IPS DF 4.7 (cell line): Measurements from ENCODE around the gene EZH2.

ENCODE experiments used
- DNase-seq: peaks from one replicate; pipeline ENCODE4 v3.0.0-alpha.2; 2013; ENCODE audit warnings: low spot score; ENCODE audit errors: extremely low read depth

Gene EZH2

DNA sequence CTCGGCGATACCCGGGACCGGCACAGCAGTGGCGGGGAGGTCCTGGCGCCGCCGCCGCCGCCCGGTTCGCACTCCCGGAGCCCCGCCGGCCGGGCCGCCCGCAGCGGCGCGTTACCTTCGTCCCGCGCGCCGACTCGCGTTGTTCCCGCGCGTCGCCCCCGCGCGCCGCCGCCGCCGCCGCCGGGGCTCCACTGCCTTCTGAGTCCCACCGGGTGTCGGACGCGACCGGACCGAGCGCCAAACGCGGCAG is at the start of gene EZH2:
Gene EZH2 (minus strand): TSS at position 243 of the 250 bp plus-strand sequence. CDS start 36,993 bp downstream, outside the sequence.
- DNase-seq = no peak

DNA sequence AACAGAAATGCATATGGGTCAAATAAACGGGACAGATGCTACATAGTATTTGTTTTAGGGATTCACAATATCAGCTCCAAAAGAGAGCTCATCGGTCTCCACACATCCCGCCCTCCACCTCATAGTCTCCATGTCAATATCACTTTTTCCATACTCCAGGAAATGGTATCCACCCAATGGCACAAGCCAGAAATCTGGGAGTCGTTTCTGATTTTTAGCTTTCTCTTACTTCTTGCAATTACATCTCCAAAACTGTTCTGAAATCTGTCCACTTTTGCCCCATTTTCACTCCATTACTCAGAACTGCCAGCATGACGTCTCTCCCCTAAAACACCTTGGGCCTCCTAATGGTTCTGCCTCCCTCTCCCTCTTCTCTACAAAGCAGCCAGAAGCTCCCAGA is 47.4 kb upstream of the EZH2 start:
- DNase-seq = no peak

DNA sequence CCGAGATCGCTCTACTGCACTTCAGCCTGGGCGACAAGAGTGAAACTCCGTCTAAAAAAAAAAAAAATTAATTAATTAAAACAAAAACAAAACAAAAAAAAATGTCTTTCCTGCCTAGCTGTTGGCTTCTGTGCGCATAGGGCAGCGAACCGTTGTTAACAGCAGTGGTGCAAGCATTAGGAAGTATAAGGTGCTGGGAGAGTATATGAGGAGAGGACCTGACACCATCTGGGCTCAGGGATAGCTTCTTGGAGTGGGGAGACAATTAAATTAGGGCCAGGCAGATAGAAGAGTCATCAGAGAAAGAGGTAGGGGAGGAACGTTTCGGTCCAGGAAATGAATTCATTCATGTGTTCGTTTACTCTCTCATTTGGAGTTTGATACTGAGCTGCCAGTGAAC is 46.2 kb upstream of the EZH2 start:
- no peak for DNase-seq

DNA sequence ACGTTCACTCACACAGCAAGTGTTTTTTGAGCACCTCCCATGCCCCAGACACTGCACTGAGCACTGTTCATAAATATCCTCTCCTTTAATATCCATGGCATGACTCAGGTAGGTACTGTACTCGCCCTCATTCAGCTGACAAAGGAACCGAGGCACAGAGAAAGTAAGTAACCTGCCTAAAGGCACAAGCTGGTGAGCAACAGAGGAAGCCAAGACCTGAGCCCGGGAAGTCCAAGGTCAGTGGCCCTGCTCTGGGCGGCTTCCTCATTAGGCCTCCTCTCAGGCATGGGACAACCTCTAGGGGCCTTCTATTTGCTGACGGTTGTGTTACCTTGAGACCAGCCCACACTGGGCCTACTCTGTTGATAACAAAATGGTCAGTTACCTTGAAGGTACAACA is 45.1 kb upstream of the EZH2 start:
- DNase-seq = no peak

DNA sequence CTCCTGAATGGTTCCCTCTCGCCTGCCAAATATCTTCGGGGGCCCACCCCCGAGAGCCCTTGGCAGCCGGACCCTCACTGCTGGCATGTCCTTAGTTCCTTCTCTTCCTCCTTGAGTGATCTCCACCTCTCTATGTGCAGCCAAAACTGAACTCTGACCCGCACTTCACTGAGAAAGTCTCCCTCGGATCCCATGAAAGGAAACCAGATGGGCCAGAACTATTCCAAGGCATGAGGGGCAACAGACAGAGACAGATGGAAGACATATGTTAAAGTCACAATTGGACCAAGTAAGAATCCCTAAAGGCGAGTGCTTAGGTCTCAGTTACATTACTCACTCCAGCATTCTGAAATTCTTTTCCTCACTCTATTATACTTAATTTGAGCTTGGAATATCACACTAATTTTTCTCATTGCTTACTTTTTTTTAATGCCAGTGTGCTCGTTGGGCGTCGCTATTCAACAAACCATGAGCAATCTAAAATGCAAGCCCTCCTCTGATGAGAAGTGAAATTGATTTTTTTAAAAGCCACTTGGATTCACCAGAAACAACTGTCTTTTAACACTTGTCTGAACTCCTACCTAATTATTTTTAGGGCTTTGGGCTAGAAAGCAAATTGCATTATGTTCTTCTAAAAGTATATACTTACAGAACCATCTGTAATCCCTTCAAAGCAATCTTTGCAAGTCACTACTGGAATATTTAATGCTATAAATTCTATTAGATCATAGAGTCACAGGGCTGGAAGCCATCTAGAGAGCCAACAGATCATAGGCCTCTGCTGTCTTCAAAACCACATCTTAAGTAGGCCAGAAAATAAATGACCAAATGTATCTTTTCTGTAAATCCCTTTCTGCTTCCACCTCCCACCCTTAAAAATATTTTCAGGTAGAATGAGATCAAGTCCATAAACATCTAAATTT is 43.3 kb upstream of the EZH2 start:
- no peak for DNase-seq

DNA sequence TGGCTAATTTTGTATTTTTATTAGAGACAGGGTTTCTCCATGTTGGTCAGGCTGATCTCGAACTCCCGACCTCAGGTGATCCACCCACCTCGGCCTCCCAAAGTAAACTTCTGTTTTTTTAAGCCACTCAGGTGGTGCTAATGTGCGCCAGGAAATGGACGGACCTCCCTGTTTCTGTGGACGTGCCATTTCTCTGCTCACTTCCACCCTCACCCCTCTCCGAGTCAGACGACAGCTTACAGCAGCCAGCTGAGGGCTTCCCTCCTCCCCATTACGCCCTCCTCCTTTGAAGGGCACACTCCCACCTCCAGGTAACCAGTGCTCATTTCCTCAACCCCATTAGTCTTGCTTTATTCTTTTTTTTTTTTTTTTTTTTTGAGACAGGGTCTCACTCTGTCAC is 41.7 kb upstream of the EZH2 start:
- no peak for DNase-seq

DNA sequence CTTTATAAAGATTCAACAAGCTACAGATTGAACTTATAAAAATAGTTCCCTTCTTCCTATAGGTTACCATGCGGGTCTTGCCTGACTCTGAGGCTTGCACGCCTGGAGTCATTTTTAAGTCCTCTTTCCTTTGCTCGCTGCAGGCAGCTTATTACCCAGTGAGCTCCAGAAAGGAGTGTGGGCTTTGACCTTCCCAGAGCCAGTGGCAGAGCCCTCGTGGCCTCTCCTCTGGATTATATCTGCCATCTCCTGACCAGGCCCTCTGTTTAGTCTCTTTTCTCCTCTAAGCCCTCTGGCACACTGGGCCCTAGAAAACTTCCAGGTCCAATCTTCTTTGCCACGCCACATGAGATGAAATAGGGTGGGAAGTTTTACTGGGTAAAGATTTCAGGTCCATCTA is 39.9 kb upstream of the EZH2 start:
- DNase-seq = no peak

DNA sequence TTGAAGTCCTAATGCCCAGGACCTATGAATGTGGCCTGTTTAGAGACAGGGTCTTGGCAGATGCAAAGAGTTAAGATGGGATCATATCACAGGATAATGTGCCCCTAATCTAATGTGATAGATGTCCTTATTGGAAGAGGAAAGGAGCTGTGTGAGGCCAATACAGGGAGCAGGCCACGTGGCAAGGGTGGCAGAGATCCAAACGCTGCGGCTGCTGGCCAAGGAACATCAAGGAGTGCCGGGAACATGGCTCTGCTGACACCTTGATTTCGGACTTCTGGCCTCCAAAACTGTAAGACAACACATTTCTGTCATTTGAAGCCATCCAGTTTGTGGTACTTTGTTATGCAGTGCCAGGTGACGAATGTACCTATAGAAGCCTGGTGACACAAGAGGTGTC is 37.7 kb upstream of the EZH2 start:
- no peak for DNase-seq

DNA sequence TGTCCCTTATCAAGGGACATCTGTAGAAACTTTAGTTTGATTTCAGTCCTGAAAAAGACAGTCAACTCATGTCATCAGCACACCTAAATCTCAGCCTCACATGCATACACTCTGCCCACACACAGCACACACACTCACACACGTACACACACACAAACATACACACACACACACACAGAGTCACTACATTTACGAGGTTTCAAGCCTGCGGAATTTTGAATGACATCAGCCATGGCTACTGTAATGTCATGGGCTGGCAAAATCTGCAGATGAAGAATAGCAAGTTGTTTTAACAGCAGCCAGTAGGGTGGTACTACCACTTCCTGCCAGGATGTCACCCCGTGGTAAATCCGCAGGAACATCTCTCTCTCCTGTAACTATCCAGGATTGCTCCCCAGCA is 37.1 kb upstream of the EZH2 start:
- DNase-seq = no peak

DNA sequence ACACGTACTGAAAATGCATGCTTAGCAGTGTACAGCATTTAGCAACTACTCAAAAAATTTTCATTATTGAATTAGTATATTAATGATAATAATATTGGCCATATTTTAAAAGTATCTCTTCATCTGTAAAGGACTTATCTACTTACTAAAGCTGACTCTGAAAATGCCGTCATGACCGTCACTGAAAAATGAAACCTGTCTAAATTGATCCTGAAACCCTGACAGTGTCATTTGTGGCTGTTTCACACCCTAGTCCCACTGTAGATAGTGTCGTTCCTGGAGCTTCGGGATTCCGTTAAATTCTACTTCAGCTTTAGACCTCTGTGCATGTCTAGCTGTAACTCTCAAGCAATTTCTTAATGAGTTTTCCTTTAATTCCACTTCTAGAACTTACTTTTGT is 35.8 kb upstream of the EZH2 start:
- DNase-seq = no peak

DNA sequence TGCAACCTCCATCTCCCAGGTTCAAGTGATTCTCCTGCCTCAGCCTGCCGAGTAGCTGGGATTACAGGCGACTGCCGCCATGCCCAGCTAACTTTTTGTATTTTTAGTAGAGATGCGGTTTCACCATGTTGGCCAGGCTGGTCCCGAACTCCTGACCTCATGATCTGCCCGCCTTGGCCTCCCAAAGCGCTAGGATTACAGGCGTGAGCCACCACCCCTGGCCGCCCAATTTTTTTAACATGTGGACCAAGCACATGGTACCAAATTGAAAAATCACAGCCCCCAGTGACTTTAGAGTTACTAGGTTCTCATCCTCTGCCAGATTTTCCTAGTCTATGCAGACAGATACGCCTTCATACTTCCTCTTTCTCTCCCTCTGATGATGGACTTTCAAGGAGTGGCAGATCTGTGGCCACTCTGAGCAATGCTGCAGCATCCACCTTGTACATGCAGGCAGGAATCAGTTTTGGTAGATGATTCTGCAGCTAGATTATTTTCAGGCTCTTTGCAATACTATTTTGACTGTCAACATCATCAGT is 34.0 kb upstream of the EZH2 start:
- DNase-seq = no peak

DNA sequence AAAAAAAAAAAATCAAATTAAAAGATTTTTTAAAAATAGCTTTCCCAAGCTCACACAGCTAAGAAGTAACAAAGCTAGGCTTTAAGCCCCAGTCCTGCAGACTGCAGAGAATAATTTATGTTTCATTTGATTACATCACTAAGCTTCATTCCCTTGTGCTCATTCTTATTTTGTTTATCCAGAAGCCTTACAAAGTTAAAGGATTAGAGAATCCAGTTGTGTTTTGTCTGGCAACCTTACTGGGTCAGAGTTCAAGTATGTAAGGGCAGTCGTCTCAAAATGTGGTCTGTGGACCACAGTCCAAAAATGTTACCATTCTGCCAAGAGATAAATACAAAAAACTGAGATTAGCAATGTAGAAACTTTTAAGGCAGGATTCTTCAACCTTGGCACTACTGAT is 32.1 kb upstream of the EZH2 start:
- no peak for DNase-seq

DNA sequence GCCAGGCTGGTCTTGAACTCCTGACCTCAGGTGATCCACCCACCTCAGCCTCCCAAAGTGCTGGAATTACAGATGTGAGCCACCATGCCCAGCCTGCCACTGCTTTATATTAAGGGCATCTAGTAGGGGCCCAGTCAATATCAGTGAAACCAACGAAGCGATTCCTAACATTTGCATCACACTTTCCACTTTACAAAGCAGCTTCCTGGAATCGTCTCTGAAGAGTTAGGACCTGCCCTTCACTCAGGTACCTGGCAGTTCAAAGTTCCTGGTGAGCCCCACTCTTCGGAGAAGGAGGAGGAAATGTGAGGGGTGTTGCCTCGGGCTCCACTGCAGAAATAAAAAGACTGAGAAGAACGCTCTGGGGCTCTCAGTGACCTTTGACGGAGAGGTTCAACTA is 31.1 kb upstream of the EZH2 start:
- no peak for DNase-seq

DNA sequence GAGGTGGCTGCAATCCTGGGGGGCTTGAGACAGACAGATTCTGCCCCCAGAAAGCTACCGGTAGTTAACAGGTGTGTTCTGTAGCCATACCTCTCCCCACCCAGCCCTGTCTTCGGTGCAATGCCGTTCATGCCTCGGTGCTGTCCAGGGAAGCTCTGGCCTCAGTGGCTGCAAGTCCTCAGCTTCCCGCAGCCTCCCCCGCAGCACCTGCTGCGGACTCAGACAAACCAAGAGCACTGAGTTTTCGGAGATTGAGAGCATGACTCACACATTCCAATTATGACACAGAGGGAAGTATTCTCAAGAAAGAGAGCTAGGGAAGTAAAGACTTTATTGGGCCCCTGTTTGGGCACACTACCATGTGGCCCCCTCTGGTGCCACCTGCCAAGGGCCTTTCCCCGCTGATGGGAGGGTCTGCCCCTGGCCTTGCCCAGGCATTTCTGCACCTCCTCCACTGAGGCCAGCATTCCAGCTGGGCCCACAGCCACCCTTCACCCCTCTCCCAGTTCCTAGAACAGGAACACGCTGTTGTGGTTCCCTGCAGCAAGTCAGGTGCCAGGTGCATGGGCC is 30.2 kb upstream of the EZH2 start:
- no peak for DNase-seq

DNA sequence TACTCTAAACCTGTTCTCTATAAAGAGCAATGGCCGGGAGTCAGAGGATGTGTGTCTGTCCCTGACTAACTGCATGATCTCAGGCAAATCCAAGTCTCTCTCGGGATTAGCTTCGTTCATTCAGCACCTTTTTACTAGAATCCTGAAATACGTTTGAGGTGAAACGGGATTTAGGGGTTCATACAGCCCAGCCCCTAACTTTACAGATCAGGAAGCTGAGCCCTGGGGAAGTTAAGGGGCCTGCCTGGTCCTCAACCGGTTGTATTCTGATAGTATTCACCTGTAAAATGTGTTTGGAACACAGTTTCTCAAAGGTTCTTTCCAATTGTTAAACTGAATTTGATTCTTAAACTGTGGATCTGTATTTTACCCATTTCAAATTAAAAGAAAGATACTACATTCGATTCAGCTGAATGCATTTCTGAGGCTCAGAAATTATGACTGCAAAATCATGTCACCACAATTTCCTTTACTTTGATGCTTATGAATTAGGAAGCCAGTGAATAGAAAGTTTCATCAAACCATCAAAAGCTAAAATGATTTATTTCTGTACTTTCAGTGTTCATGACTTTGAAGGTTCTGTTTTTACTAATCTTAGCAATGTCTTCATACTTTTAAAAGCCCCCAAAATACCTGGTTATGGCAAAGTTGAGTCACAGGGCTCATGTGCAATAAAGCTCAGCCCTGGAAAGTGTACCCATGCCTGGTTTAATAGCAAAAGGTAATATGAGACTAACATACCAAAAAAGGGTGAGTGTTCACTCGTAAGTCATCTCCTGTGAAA is 28.9 kb upstream of the EZH2 start:
- no peak for DNase-seq

DNA sequence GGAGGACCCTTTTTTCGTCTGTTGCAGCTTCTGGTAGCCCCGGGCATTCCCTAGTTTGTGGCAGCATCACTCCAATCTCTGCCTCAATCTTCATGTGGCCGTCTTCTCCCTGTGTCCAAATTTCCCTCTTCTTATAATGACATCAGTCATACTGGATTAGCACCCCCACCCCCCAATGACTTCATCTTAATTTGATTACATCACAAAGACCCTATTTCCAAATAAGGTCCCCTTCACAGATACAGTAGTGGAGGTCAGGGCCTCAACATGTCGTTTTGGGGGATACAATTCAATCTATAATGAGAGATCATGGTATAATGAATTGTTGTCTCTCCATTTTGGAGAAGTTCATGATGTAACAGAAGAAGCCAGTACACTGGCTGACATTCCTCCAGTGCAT is 28.1 kb upstream of the EZH2 start:
- no peak for DNase-seq

DNA sequence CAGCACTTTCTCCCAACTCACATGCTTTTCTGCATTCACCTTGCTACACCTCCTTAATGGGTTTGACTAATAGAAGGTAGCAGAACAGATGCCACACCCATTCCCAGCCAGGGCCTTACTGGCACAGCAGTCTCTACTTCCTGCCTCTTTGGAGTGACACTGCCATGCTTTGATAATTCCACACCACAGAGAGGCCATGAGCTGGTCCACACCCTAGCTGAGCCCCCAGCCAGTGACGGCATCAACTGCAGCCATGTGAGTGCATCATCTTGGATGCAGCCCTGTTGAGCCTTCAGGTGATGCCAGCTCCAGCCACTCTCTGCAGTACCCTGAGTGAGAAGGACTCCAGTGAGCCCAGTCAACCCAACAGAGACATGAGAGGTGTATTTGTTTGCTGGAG is 27.5 kb upstream of the EZH2 start:
- no peak for DNase-seq

DNA sequence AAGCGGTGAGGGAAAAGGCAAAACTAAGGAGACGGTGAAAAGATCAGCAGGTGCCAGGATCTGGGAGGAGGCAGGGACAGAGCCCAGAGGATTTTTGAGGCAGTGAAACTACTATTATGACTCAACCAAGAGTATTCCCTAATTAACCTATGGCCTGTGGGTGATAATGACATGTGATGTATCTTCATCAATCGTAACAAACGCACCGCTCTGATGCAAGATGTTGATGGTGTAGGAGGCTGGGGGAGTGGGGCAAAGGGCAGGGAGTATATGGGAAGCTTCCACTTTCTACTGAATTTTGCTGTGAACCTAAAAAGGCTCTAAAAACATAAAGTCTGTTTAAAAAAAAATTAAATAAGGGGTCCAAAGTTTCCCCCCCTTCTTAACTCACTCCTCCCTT is 25.5 kb upstream of the EZH2 start:
- no peak for DNase-seq

DNA sequence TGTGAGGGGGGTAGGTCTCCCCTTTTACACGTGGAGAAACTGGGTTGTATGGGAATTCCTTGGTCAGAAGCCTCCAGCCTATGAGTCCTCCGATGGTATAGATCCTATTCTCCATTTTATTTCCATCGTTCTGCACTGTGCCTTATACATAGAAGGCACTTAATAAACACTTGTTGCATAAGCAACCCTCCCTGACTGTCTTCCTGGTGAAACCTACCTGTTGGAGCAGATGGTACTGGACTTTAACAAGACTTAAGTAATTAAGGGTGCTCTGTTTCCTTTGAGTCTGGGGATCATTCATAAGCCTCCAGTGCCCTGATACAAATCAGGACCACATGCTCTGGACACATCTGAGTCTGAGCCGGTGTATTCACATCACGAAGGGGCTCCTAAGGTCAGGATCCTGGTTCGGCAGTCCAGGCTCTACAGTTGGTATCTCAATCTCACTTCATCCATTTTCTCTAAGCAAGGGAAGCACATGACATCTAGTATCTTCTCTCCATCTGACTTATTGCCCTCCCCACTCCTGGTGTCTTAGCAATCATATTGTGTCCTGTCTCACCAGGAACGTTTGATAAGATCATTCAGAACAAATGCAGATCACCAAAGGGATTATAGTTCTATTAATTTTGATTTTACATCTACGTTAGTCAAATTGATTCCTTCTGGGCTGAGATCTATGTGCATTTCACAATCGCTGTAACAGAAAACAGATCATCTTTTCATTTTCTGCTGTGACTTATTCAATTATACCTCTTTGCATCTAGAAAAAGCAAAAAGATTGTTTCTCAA is 22.8 kb upstream of the EZH2 start:
- no peak for DNase-seq

DNA sequence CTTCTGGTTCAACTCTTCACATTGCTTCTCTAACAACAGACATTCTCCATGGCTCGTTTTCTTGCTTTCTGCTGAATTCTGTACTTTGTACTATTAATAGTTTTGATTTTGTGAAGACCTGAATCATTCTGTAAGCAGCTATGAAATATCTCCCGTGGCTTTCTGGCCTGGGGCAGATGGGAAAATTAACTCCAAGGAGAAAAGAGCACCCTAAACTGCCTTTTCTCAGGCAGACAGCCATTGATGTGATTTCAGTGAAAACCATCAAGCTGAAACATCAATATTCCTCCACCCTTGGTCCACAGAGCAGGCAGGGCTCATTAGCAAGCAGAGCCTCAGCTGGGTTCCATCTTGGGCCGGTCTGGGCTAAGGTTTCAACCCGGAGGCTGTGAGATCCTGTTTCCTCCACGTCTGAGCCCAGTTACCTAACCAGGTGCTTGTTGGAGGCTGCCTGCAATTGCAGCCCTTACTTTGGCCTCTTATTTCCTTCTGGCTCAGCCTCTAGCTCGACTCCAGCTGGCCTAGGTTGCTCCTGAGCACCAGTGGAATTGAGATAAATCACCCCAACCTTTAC is 21.1 kb upstream of the EZH2 start:
- DNase-seq = no peak

DNA sequence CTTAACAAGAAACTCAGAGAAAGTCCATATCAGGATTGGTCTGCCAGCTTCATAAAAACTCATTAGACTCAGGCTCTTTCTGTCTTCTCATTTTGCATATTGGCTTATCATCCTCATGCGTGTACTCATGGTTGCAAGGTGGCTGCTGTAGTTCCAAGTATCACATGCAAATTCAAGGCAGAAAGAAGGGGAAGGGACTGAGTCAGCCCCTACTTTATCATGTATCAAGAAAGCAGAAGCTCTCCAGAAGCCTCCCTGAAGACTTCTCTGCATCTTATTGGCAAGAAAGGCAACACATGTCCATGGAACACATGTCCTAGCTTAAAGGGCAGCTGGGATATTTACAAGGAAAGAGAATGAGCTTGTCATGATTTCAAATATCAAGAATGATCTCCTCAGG is 19.4 kb upstream of the EZH2 start:
- DNase-seq = no peak
